Lung (tissue), 12 donors: Measurements from ENCODE around the gene ITGB7. TPM values are rescaled to one million over a fixed set of nuclear protein-coding genes. Genes with fewer than 3 reads are reported as not detected.

ENCODE experiments used
- ATAC-seq: fragments of 200-7000 bp; cut with Tn5 transposase; one replicate; pipeline ENCODE4 v1.9.1; 2020; ENCODE audit warnings: moderate number of reproducible peaks; ENCODE audit not compliant: insufficient read depth, low FRiP score
- DNase-seq, 3 donors: peaks; one replicate each; pipeline ENCODE4 v3.0.0-alpha.2; 2013 to 2017
- H3K27ac ChIP-seq, 2 donors: one replicate each; pipeline ENCODE4 v1.5.1; 2013; ENCODE audit warnings: mild to moderate bottlenecking in 2 of 2, moderate library complexity in 2 of 2, control low read depth in 1 of 2, inconsistent platforms in 1 of 2, low read depth in 1 of 2, low read length in 1 of 2
- H3K27me3 ChIP-seq, 3 donors: one replicate each; pipeline ENCODE4 v1.5.1; 2013; ENCODE audit warnings: low read length in 2 of 3; ENCODE audit not compliant: control insufficient read depth in 3 of 3, insufficient read depth in 3 of 3
- H3K36me3 ChIP-seq, 4 donors: one replicate each; pipeline ENCODE4 v1.5.1; 2013; ENCODE audit warnings: low read length in 4 of 4, mild to moderate bottlenecking in 1 of 4, moderate library complexity in 1 of 4; ENCODE audit not compliant: control insufficient read depth in 4 of 4, insufficient read depth in 4 of 4
- H3K4me1 ChIP-seq, 5 donors: one replicate each; pipeline ENCODE4 v1.5.1; 2013; ENCODE audit warnings: low read length in 5 of 5, mild to moderate bottlenecking in 2 of 5, moderate library complexity in 1 of 5; ENCODE audit not compliant: control insufficient read depth in 5 of 5, insufficient read depth in 5 of 5
- H3K4me3 ChIP-seq: one replicate; pipeline ENCODE4 v1.5.1; 2013; ENCODE audit warnings: mild to moderate bottlenecking, control low read depth, moderate library complexity
- H3K9ac ChIP-seq, 2 donors: one replicate each; pipeline ENCODE4 v1.5.1; 2013; ENCODE audit warnings: low read length in 2 of 2, control low read depth in 1 of 2; ENCODE audit not compliant: insufficient read depth in 1 of 2
- H3K9me3 ChIP-seq, 4 donors: one replicate each; pipeline ENCODE4 v1.5.1; 2013; ENCODE audit warnings: low read length in 3 of 4, mild to moderate bottlenecking in 1 of 4, moderate library complexity in 1 of 4; ENCODE audit not compliant: control insufficient read depth in 4 of 4, insufficient read depth in 3 of 4
- WGBS, 2 donors: extraction: QIAGEN DNeasy Blood & Tissue Kit; methylation state at CpG; one replicate each; pipeline ENCODE4 v1.1.7; 2013; 5-methylcytosine and 5-hydroxymethylcytosine counted together
- polyA plus RNA-seq, 2 donors: library from polyadenylated mRNA; stranded (reverse); fragments of 200-250 nt; gene quantifications; one replicate each; pipeline ENCODE4 v1.2.1, GENCODE V29; 2013
- total RNA-seq, 2 donors: library from RNA; depleted of rRNA in 1 of 2; stranded (reverse); fragments of >200 nt in 1 of 2; gene quantifications; one replicate each; pipeline ENCODE4 v1.2.1, GENCODE V29; 2014 to 2021
- TF ChIP-seq, protein P1 (sequence below): IDR thresholded peaks from 2 replicates; pipeline ENCODE4 v1.5.1; 2012; ENCODE audit warnings: mild to moderate bottlenecking; ENCODE audit errors: control extremely low read depth, extremely low read depth
- donor health status: control.
- donor health status: control.
- donor health status: Bipolar disorder and iron deficiency.
- donor health status: healthy.
- donor health status: DM: yes; HTN: yes; CAD: no.

ITGB7 gene
- total and polyA plus RNA-seq, 4 donors = 2.3 to 7.9 (median 5.0) TPM

DNA sequence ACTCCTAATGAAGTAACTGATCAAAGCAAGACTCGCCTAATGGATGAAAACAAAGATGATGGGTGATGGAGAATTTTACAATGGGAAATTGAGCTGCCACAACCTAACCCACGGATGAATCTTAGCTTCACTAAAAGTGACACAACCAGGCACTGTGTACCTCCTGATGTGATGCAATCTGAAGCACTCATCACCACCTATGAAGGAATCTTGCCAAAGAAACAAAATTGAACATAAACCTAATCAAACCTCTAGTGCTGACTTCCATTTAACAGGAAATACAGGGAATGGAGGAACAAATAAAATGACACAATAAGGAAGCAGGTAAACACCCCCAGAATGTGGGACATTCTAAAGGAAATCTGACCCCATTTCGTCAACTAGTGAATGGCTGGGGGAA is 38.2 kb upstream of the ITGB7 start:
- Histone ChIP-seq H3K4me3 (no peak overlapping the region), H3K36me3 (no peaks in the 10 kb centered on the region), H3K4me1 (no peaks in the 10 kb centered on the region), H3K9me3 (no peaks in the 10 kb centered on the region), H3K27me3 (no peaks in the 10 kb centered on the region), H3K9ac (no peak overlapping the region), H3K27ac (no peak overlapping the region)
- TF ChIP-seq, protein P1, sequence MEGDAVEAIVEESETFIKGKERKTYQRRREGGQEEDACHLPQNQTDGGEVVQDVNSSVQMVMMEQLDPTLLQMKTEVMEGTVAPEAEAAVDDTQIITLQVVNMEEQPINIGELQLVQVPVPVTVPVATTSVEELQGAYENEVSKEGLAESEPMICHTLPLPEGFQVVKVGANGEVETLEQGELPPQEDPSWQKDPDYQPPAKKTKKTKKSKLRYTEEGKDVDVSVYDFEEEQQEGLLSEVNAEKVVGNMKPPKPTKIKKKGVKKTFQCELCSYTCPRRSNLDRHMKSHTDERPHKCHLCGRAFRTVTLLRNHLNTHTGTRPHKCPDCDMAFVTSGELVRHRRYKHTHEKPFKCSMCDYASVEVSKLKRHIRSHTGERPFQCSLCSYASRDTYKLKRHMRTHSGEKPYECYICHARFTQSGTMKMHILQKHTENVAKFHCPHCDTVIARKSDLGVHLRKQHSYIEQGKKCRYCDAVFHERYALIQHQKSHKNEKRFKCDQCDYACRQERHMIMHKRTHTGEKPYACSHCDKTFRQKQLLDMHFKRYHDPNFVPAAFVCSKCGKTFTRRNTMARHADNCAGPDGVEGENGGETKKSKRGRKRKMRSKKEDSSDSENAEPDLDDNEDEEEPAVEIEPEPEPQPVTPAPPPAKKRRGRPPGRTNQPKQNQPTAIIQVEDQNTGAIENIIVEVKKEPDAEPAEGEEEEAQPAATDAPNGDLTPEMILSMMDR = no peak
- WGBS, 2 donors = 81 to 84% methylated on average over 3 of the region's 3 CpGs
- ATAC-seq = no peak
- no peak for DNase-seq

DNA sequence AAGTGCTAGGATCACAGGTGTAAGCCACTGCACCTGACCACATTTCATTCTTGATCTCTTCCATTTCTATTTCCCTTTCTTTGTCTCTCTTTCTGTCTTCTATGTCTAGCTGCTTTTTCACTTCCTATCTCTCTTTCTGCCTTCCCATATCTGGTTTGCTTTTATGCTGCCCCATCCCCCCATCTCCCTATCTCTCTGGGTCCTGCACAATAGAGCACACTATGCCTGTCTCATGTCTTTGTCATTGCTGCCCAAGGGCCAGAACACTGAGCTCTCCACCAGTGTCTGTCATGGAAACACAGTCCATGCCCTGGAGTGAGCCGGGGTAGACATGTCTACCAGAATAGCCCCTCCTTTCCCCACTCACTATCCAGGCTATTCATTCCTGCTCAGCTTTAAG is 37.3 kb upstream of the ITGB7 start:
- Histone ChIP-seq H3K27me3 (no peaks in the 10 kb centered on the region), H3K9ac (no peak overlapping the region), H3K4me3 (no peak overlapping the region), H3K4me1 (no peaks in the 10 kb centered on the region), H3K36me3 (no peaks in the 10 kb centered on the region), H3K9me3 (no peaks in the 10 kb centered on the region), H3K27ac (no peak overlapping the region)
- DNase-seq (no peak), ATAC-seq (no peak)
- TF ChIP-seq, protein P1 = no peak
- WGBS, 2 donors = 71 to 83% methylated on average over 1 of the region's 1 CpG

DNA sequence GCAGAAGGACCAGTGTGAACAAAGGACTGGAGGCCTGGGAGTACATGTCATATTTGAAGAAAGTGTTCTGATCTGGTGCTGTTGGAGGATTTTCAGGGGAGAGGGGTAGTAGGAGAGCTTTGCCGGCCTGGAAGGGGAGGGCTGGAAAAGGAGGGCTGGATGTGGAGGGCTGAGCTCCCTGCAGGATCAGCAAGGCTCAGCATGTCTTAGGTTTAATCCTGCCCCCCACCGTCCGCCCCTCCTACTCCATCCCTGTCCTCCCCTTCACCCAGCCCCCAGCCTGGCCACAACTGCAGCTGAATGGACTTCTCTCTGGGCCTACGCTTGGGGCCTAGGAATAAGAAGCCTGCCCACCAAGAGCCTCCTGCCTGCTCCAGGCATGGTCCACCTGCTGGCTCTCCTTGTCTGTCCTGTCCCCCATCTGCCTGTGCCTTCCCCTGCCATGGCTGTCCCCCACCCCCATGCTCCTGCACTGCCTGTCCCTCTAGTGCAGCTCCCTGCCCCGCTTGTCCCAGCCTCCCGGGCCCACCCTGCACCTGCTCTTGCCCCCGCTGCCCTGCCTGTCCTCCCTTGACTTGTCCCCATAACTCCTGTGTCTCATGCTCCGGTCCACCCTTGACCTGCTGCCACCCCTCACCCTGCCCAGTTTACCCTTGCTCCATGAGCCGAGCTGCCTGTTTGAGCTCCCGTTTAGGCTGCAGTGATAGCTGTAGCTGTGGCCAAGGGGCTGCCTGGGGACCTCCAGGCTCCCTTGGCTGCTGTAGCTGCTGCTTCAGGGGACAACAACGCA is 34.8 kb upstream of the ITGB7 start:
- 83 to 91% methylated on average over 11 of the region's 11 CpGs for WGBS, 2 donors
- Histone ChIP-seq H3K9ac (no peak overlapping the region), H3K27ac (no peak overlapping the region), H3K27me3 (no peaks in the 10 kb centered on the region), H3K36me3 (no peaks in the 10 kb centered on the region), H3K4me1 (no peaks in the 10 kb centered on the region), H3K9me3 (no peaks in the 10 kb centered on the region), H3K4me3 (no peak overlapping the region)
- ATAC-seq (no peak), DNase-seq (no peak)
- TF ChIP-seq, protein P1 = no peak
